Liver (tissue), 9 donors: ENCODE results near the gene ACOT13. TPM values are rescaled to one million over a fixed set of nuclear protein-coding genes. Genes with fewer than 3 reads are reported as not detected.

Experiments
- DNase-seq: peaks from one replicate; pipeline ENCODE4 v3.0.0-alpha.2; 2017; ENCODE audit warnings: low spot score
- H3K27ac ChIP-seq, 2 donors: one replicate each; pipeline ENCODE4 v1.7.0; 2013; ENCODE audit warnings: inconsistent platforms in 2 of 2, low read length in 2 of 2, control low read depth in 1 of 2, low read depth in 1 of 2, mild to moderate bottlenecking in 1 of 2
- H3K27me3 ChIP-seq, 4 donors: one replicate each; pipeline versions ENCODE4 v1.6.1 to v1.7.0; 2013; ENCODE audit warnings: low read length in 3 of 4, inconsistent platforms in 1 of 4, mild to moderate bottlenecking in 1 of 4, moderate library complexity in 1 of 4; ENCODE audit not compliant: control insufficient read depth in 4 of 4, insufficient read depth in 4 of 4
- H3K36me3 ChIP-seq, 4 donors: one replicate each; pipeline versions ENCODE4 v1.6.1 to v1.7.0; 2013; ENCODE audit warnings: low read length in 3 of 4, mild to moderate bottlenecking in 3 of 4, low read depth in 1 of 4, moderate library complexity in 1 of 4; ENCODE audit not compliant: control insufficient read depth in 4 of 4, insufficient read depth in 3 of 4
- H3K4me1 ChIP-seq, 4 donors: one replicate each; pipeline versions ENCODE4 v1.6.1 to v1.7.0; 2013; ENCODE audit warnings: low read length in 3 of 4, mild to moderate bottlenecking in 3 of 4, moderate library complexity in 1 of 4; ENCODE audit not compliant: control insufficient read depth in 4 of 4, insufficient read depth in 4 of 4
- H3K4me3 ChIP-seq, 3 donors: one replicate each; pipeline versions ENCODE4 v1.6.1 to v1.7.0; 2013; ENCODE audit warnings: low read length in 3 of 3, control low read depth in 1 of 3, low read depth in 1 of 3, mild to moderate bottlenecking in 1 of 3
- H3K9ac ChIP-seq, 2 donors: one replicate each; pipeline ENCODE4 v1.7.0; 2013; ENCODE audit warnings: low read length in 2 of 2, mild to moderate bottlenecking in 2 of 2, moderate library complexity in 2 of 2, control low read depth in 1 of 2, low read depth in 1 of 2
- H3K9me3 ChIP-seq, 4 donors: one replicate each; pipeline versions ENCODE4 v1.6.1 to v1.7.0; 2013; ENCODE audit warnings: low read length in 3 of 4; ENCODE audit not compliant: control insufficient read depth in 4 of 4
- ATF3 ChIP-seq: IDR thresholded peaks from 2 replicates; pipeline ENCODE4 v1.6.1; 2016; ENCODE audit warnings: antibody characterized with exemption
- CTCF ChIP-seq: fragments of 150-350 bp; IDR thresholded peaks from 2 replicates; pipeline ENCODE4 v1.5.1; 2017; ENCODE audit warnings: improper control_type of control experiment, low read depth, low read length; ENCODE audit not compliant: missing input control
- EGR1 ChIP-seq, 2 donors: IDR thresholded peaks; 2 replicates each; pipeline ENCODE4 v1.6.1; 2016 to 2018; ENCODE audit warnings: antibody characterized with exemption in 2 of 2, low read depth in 2 of 2
- FOXA2 ChIP-seq: IDR thresholded peaks from 2 replicates; pipeline ENCODE4 v1.6.1; 2016; ENCODE audit warnings: antibody characterized with exemption
- GABPA ChIP-seq, 2 donors: IDR thresholded peaks in 1 of 2; conservative IDR thresholded peaks in 1 of 2; 2 replicates each; pipeline ENCODE4 v1.6.1; 2016; ENCODE audit warnings: antibody characterized with exemption in 2 of 2, mild to moderate bottlenecking in 1 of 2, moderate library complexity in 1 of 2
- HNF4A ChIP-seq, 2 donors: conservative IDR thresholded peaks; 2 replicates each; pipeline ENCODE4 v1.6.1; 2016; ENCODE audit warnings: antibody characterized with exemption in 2 of 2, mild to moderate bottlenecking in 2 of 2
- HNF4G ChIP-seq: IDR thresholded peaks from 2 replicates; pipeline ENCODE4 v1.6.1; 2016; ENCODE audit warnings: antibody characterized with exemption
- MAX ChIP-seq: IDR thresholded peaks from 2 replicates; pipeline ENCODE4 v1.6.1; 2016; ENCODE audit warnings: antibody characterized with exemption
- NR2F2 ChIP-seq: IDR thresholded peaks from 2 replicates; pipeline ENCODE4 v1.6.1; 2016; ENCODE audit warnings: antibody characterized with exemption
- REST ChIP-seq: IDR thresholded peaks from 2 replicates; pipeline ENCODE4 v1.6.1; 2016; ENCODE audit warnings: antibody characterized with exemption, mild to moderate bottlenecking
- RXRA ChIP-seq, 2 donors: IDR thresholded peaks; 2 replicates each; pipeline ENCODE4 v1.6.1; 2017 to 2018; ENCODE audit warnings: antibody characterized with exemption in 2 of 2, mild to moderate bottlenecking in 1 of 2
- SP1 ChIP-seq: IDR thresholded peaks from 2 replicates; pipeline ENCODE4 v1.6.1; 2018; ENCODE audit warnings: antibody characterized with exemption, mild to moderate bottlenecking
- TAF1 ChIP-seq: conservative IDR thresholded peaks from 2 replicates; pipeline ENCODE4 v1.6.1; 2016; ENCODE audit warnings: antibody characterized with exemption, mild to moderate bottlenecking
- YY1 ChIP-seq: IDR thresholded peaks from 2 replicates; pipeline ENCODE4 v1.6.1; 2016; ENCODE audit warnings: antibody characterized with exemption, mild to moderate bottlenecking
- ZBTB33 ChIP-seq: IDR thresholded peaks from 2 replicates; pipeline ENCODE4 v1.6.1; 2016; ENCODE audit warnings: antibody characterized with exemption
- WGBS: extraction: QIAGEN DNeasy Blood & Tissue Kit; methylation state at CpG from one replicate; pipeline ENCODE4 v1.1.7; 2013; 5-methylcytosine and 5-hydroxymethylcytosine counted together
- polyA plus RNA-seq, 2 donors: library from polyadenylated mRNA; stranded (reverse) in 1 of 2; unstranded in 1 of 2; fragments of 200-250 nt in 1 of 2; fragments of >200 nt in 1 of 2; fragmentation: Nextera tagmentation in 1 of 2; extraction: Ambion mirVana in 1 of 2; gene quantifications; one replicate each; pipeline versions ENCODE4 v1.2.1 to v1.2.3, GENCODE V29; 2013 to 2015
- total RNA-seq, 2 donors: library from RNA; depleted of rRNA; stranded (reverse); fragments of >200 nt; gene quantifications; one replicate each; pipeline ENCODE4 v1.2.3, GENCODE V29; 2014
- donor health status: healthy.
- donor health status: healthy.
- donor health status: healthy.
- donor health status: healthy.
- donor health status: healthy.

ACOT13 gene
- total and polyA plus RNA-seq, 4 donors: 9.9 to 90.0 (median 21.3) TPM

GRCh38 chr6:24621626-24622289, 45.1 kb upstream of the ACOT13 start:
- H3K4me3 ChIP-seq: no peak overlapping the region
- H3K27ac ChIP-seq: no peak overlapping the region
- WGBS: 74% methylated on average over 7 of the region's 7 CpGs
- no peak overlapping the region for H3K9ac ChIP-seq
- no peaks in the 10 kb centered on the region for H3K9me3 ChIP-seq
- no peaks in the 10 kb centered on the region for H3K27me3 ChIP-seq
- TF ChIP-seq RXRA (IDR thresholded peaks at IDR 0.05) (no peak), FOXA2 (no peak), GABPA (IDR thresholded peaks at IDR 0.05 in 1 of 2, conservative IDR thresholded peaks at IDR 0.05 in 1 of 2) (no peak), REST (no peak), TAF1 (no peak), MAX (no peak), ZBTB33 (no peak), NR2F2 (no peak), HNF4G (no peak), ATF3 (no peak), YY1 (no peak), EGR1 (IDR thresholded peaks at IDR 0.05; ENCODE audit: low read depth in 2 of 2) (no peak), HNF4A (conservative IDR thresholded peaks at IDR 0.05) (no peak), CTCF (no peak), SP1 (no peak)
- DNase-seq: no peak
- H3K4me1 ChIP-seq: no peaks in the 10 kb centered on the region
- H3K36me3 ChIP-seq: no peaks in the 10 kb centered on the region
